SIG-M5 treated with dmso at 0.1 percent for 504 hours (cell line): ENCODE data around the gene SPAG16.
A peak's percentile ranks its signal among the peaks of the same experiment; 100 is the strongest.
"Not testable (repeated sequence)": the region's sequence is repeated elsewhere in the genome, so short reads cannot be mapped to it uniquely, and the experiment has no call there.

Experiments used
- DNase-seq: peaks from one replicate; lab custom pipeline; 2025; ENCODE audit not compliant: unreplicated experiment; lab: John Stamatoyannopoulos, UW

SPAG16 gene

DNA sequence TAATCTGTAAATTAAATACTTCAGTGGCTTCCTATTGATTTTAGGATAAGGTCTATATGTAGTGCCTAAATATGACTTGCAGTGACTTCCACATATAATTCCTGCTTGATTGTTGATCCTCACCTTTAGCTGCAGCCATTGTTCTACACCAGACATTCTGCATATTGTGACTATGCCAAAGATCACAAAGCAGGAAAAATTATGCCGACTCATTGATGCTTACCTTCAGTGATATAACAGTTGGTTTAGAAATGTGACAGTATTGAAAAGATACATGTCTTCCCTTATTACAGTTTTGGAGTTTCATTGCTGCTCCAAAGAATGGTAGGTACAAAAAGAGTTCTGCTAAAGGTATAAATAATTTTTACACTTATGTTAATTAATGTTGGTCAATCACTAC, 12.3 kb upstream of the SPAG16 start:
- no peak for DNase-seq

GRCh38 chr2:213274143-213274542, 10.1 kb upstream of the SPAG16 start:
- DNase-seq = no peak

DNA sequence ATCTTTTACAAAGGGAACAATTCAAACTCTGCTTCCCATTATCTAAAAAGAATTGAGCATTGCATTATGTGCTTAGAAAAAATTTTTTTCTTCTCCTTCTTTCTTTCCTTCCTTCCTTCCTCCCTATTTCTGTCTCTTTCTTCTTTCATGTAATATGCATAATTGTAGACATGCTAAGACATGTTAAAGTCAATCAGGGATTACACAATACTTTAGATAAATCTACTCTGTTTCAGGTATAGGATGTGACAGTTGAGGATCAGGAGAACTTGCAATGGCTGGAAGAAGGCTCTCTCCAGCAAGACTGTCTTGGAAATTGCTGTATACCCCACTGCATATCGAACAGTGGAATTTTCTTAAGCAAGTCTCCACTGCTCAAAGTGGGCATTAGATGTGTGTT, 9.0 kb upstream of the SPAG16 start:
- DNase-seq = no peak

- not testable (repeated sequence) for DNase-seq
These were observed 7.1 kb upstream of the SPAG16 start for GRCh38 chr2:213277134-213277533.

GRCh38 chr2:213279116-213279620, 5.1 kb upstream of the SPAG16 start:
- DNase-seq = peak; percentile 2

- DNase-seq = no peak
These were observed 4.3 kb upstream of the SPAG16 start for GRCh38 chr2:213279971-213280370.

- DNase-seq = no peak
These were observed 3.1 kb upstream of the SPAG16 start for GRCh38 chr2:213281156-213281555.

- DNase-seq = no peak
These were observed 1.1 kb downstream of the SPAG16 start for GRCh38 chr2:213285404-213285803.

DNA sequence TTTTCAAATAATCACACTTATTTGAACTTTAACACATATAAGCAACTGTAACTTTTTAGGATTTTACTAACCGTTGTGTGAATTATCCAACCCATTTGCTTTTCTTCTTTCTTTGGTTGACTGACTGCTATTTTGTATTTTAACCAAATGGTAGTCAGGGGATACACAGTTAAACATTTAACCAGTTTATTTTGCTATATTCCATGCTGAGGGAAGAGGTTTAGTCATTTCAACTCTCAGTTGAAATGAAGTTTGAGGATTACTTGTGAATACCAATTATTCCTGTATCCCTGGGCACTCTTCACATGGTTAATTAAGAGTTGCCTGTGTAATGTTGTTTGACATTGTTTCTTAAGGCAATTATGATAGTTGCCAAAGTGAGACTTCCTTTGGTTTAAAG, 1.9 kb downstream of the SPAG16 start:
- DNase-seq = no peak

- DNase-seq = no peak
These were observed 4.8 kb downstream of the SPAG16 start for GRCh38 chr2:213288913-213289700.

GRCh38 chr2:213290501-213290900, 6.2 kb downstream of the SPAG16 start:
- no peak for DNase-seq

GRCh38 chr2:213296270-213296669, 12.0 kb downstream of the SPAG16 start:
- DNase-seq = no peak

GRCh38 chr2:213306316-213306942, 22.2 kb downstream of the SPAG16 start:
- no peak for DNase-seq

DNA sequence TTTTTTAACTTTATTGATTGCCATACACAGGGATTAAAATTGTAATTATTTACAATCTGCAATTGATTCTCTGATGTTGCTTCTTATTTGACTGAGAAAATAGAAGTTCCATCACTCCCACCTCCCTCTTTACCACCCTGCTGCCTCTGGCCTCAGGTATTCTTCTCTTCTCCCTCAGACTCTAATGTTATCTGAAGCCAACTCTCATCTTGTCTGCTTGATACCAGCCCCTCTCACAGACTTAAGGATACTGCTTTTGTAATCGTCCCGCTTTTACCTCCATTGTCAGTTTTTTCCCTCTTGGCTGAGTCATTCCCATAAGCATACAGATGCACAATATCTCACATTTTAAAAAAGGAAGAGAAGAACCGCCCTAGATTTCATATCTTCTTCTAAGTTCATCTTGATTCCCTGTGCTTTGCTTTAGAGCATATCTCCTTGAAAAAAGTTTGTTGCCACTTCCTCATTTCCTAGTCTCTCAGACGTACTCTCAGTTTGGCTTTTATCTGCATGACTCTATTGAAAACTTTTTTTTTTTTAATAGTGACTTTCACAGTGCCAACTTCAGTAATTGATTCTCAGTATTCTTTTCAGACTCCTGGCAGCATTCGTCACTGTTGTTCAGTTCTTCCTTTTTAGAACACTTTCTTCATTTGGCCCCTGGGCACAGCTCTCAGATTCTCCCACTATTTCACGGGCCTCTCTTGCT, 31.1 kb downstream of the SPAG16 start:
- no peak for DNase-seq

DNA sequence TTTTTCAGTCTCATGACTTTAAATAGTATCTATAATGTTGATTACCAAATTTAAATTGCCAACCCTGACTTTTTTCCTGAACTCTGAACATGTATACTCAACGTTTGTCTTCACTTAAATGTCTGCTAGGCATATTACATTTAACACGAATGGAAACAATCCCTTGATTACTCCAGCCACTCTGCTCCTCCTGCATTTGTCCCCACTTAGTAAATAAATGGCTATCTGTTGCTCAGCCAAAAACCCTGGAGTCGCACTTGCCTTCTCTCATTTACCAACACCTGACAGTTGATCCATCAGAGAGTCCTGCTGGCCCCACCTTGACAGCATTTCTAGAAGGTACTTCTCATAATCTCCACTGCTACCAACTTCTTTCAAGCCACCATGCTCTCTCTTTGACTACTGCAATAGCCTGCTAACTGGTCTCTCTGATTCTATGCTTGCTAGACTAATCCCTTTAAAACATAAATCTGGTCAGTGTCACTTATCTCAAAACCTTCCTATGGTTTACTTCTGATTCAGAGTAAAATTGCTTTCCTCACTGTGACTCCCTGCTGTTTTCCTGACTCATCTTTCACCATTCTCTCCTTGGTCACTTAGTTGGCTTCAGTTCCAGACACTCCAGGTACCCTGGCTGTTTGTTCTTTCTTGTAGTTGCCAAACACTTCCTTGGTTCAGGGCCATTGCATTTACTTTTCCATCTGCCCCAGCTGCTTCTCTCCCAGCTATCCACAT, 31.9 kb downstream of the SPAG16 start:
- DNase-seq = no peak

- DNase-seq = no peak
These were observed 33.7 kb downstream of the SPAG16 start for GRCh38 chr2:213317929-213318328.

- DNase-seq = no peak
These were observed 36.3 kb downstream of the SPAG16 start for GRCh38 chr2:213320604-213321003.

GRCh38 chr2:213336253-213336770, 52.0 kb downstream of the SPAG16 start:
- no peak for DNase-seq

GRCh38 chr2:213353419-213353818, 69.2 kb downstream of the SPAG16 start:
- DNase-seq = no peak

- no peak for DNase-seq
These were observed 92.4 kb downstream of the SPAG16 start for GRCh38 chr2:213376644-213377043.

GRCh38 chr2:213407027-213407426, 122.8 kb downstream of the SPAG16 start:
- DNase-seq = not testable (repeated sequence)
